Adrenal gland (tissue), 5 donors: ENCODE results near the gene ARSJ.

ENCODE experiments used
- POLR2A ChIP-seq, 2 donors: fragments of 450-650 bp; IDR thresholded peaks; one replicate each; pipeline ENCODE4 v1.6.1; 2017; ENCODE audit warnings: antibody characterized with exemption in 2 of 2, mild to moderate bottlenecking in 2 of 2, moderate library complexity in 1 of 2
- TF ChIP-seq, protein P1 (sequence below), 6 experiments: fragments of 450-650 bp in 4 of 6; fragments of 200-600 bp in 2 of 6; sonication (generic) in 1 of 6; IDR thresholded peaks; 1 replicate in 5 of 6; 2 replicates in 1 of 6; pipeline versions ENCODE4 v1.5.1 to v1.8.0; 2016 to 2021; ENCODE audit warnings: antibody characterized with exemption in 6 of 6, mild to moderate bottlenecking in 2 of 6, moderate library complexity in 1 of 6
- donor health status: DM: no; HTN: no; CAD: no.

GRCh38 chr4:113979148-113979904 is at the start of gene ARSJ:
- TF ChIP-seq, protein P1, sequence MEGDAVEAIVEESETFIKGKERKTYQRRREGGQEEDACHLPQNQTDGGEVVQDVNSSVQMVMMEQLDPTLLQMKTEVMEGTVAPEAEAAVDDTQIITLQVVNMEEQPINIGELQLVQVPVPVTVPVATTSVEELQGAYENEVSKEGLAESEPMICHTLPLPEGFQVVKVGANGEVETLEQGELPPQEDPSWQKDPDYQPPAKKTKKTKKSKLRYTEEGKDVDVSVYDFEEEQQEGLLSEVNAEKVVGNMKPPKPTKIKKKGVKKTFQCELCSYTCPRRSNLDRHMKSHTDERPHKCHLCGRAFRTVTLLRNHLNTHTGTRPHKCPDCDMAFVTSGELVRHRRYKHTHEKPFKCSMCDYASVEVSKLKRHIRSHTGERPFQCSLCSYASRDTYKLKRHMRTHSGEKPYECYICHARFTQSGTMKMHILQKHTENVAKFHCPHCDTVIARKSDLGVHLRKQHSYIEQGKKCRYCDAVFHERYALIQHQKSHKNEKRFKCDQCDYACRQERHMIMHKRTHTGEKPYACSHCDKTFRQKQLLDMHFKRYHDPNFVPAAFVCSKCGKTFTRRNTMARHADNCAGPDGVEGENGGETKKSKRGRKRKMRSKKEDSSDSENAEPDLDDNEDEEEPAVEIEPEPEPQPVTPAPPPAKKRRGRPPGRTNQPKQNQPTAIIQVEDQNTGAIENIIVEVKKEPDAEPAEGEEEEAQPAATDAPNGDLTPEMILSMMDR (IDR thresholded peaks at IDR 0.05) = no peak
- TF ChIP-seq POLR2A (IDR thresholded peaks at IDR 0.05) = peak; percentile 16 to 53
